DLD1 (cell line): ENCODE measurements around the gene BANF1.

Experiments
- in situ Hi-C: cut with HindIII; loops from 2 replicates; pipeline ENCODE4 v1.10.0; 2017; ENCODE audit warnings: low sequenced_read_pairs

BANF1 gene

GRCh38 chr11:65978391-65979238 lies 23.7 kb upstream of the BANF1 start:
- in situ Hi-C loops, result no loop called here

- in situ Hi-C loops, result no loop called here
These were observed 23.0 kb upstream of the BANF1 start for GRCh38 chr11:65979261-65979759.

- in situ Hi-C loops, result no loop called here
These were observed 21.1 kb upstream of the BANF1 start for GRCh38 chr11:65981101-65981740.

GRCh38 chr11:65981972-65982823 lies 20.1 kb upstream of the BANF1 start:
- in situ Hi-C loops, result no loop called here

- in situ Hi-C loops, result no loop called here
These were observed 19.3 kb upstream of the BANF1 start for GRCh38 chr11:65982824-65983588.

- in situ Hi-C loops, result no loop called here
These were observed 18.7 kb upstream of the BANF1 start for GRCh38 chr11:65983589-65983987.

GRCh38 chr11:65987336-65987735 lies 15.0 kb upstream of the BANF1 start:
- in situ Hi-C loops, result no loop called here

GRCh38 chr11:65988791-65989592 lies 13.3 kb upstream of the BANF1 start:
- in situ Hi-C loops, result no loop called here

GRCh38 chr11:65992056-65992455 lies 10.2 kb upstream of the BANF1 start:
- in situ Hi-C loops, result no loop called here

GRCh38 chr11:65997286-65997685 lies 5.0 kb upstream of the BANF1 start:
- in situ Hi-C loops, result no loop called here

GRCh38 chr11:66002648-66003225 lies 434 bp downstream of the BANF1 start:
- in situ Hi-C loops, result no loop called here

- in situ Hi-C loops, result no loop called here
These were observed 988 bp downstream of the BANF1 start for GRCh38 chr11:66003291-66003690.

- in situ Hi-C loops, result no loop called here
These were observed 1.9 kb downstream of the BANF1 start for GRCh38 chr11:66004186-66004585.

- in situ Hi-C loops, result no loop called here
These were observed 4.0 kb downstream of the BANF1 start for GRCh38 chr11:66006134-66006890.

- in situ Hi-C loops, result no loop called here
These were observed 4.5 kb downstream of the BANF1 start for GRCh38 chr11:66006891-66007176.

- in situ Hi-C loops, result no loop called here
These were observed 4.9 kb downstream of the BANF1 start for GRCh38 chr11:66007201-66007634.

- in situ Hi-C loops, result no loop called here
These were observed 5.8 kb downstream of the BANF1 start for GRCh38 chr11:66008095-66008467.

GRCh38 chr11:66008468-66009101 lies 6.3 kb downstream of the BANF1 start:
- in situ Hi-C loops, result no loop called here
